Measurements from ENCODE around the gene PSMB2. TPM values are rescaled to one million over a fixed set of nuclear protein-coding genes. Genes with fewer than 3 reads are reported as not detected.

Gene PSMB2
- total RNA-seq, 4 donors from 2014 or later, result 16.1 to 41.6 (median 29.0) TPM

- intact Hi-C loops (cut with DNase I; ENCODE audit: low total_unique reads) (no loop called here), in situ Hi-C loops (cut with MboI; ENCODE audit: low pct_ligation_motif_present in 1 of 4, low pct_unique_long_range_greater_than_20kb in 1 of 4, low sequenced_read_pairs in 3 of 4) (no loop called here)
- no peaks in the 10 kb centered on the region for H3K36me3 ChIP-seq
- no peak overlapping the region for H3K27ac ChIP-seq
- no peak for TF ChIP-seq CTCF (IDR thresholded peaks at IDR 0.05)
- TF ChIP-seq POLR2AphosphoS5 (IDR thresholded peaks at IDR 0.05), result no peak
- TF ChIP-seq EP300 (IDR thresholded peaks at IDR 0.05; ENCODE audit: low read depth), result no peak
- TF ChIP-seq POLR2A (IDR thresholded peaks at IDR 0.05), result no peak
- no peaks in the 10 kb centered on the region for H3K4me1 ChIP-seq
- H3K4me3 ChIP-seq, result no peak overlapping the region
- H3K9me3 ChIP-seq, result no peaks in the 10 kb centered on the region
- 82 to 94% methylated on average over 2 of the region's 2 CpGs for WGBS, 2 donors (ENCODE audit: low coverage in 1 of 2)
- DNase-seq, result no peak
- H3K27me3 ChIP-seq, result peaks cover 12% of the 10 kb centered on the region
These were observed 20.1 kb upstream of the PSMB2 start for GRCh38 chr1:35661474-35661795.

- TF ChIP-seq CTCF (IDR thresholded peaks at IDR 0.05), result no peak
- no peak for TF ChIP-seq EP300 (IDR thresholded peaks at IDR 0.05; ENCODE audit: low read depth)
- H3K36me3 ChIP-seq, result no peaks in the 10 kb centered on the region
- no peaks in the 10 kb centered on the region for H3K9me3 ChIP-seq
- DNase-seq, result no peak
- peaks cover 10% of the 10 kb centered on the region for H3K27me3 ChIP-seq
- no peaks in the 10 kb centered on the region for H3K4me1 ChIP-seq
- 8 to 54% methylated on average over 2 to 5 of the region's 5 CpGs for WGBS, 2 donors (ENCODE audit: low coverage in 1 of 2)
- intact Hi-C loops (cut with DNase I; ENCODE audit: low total_unique reads), result no loop called here
- no peak overlapping the region for H3K4me3 ChIP-seq
- H3K27ac ChIP-seq, result no peak overlapping the region
- in situ Hi-C loops (cut with MboI; ENCODE audit: low pct_ligation_motif_present in 1 of 4, low pct_unique_long_range_greater_than_20kb in 1 of 4, low sequenced_read_pairs in 3 of 4), result no loop called here
These were observed 19.5 kb upstream of the PSMB2 start for GRCh38 chr1:35660581-35661473.

- in situ Hi-C loops (cut with MboI; ENCODE audit: low pct_ligation_motif_present in 1 of 4, low pct_unique_long_range_greater_than_20kb in 1 of 4, low sequenced_read_pairs in 3 of 4) (loop anchor here in 1 of 4 donors (10.0 kb wide), 1 partner anchor 55 kb away; the partner anchor contains the start of gene C1orf216), intact Hi-C loops (cut with DNase I; ENCODE audit: low total_unique reads) (no loop called here)
- Histone ChIP-seq H3K36me3 (no peaks in the 10 kb centered on the region), H3K4me3 (no peak overlapping the region), H3K27ac (no peak overlapping the region), H3K9me3 (no peaks in the 10 kb centered on the region), H3K4me1 (no peaks in the 10 kb centered on the region), H3K27me3 (no peaks in the 10 kb centered on the region)
- no peak for TF ChIP-seq CTCF (IDR thresholded peaks at IDR 0.05)
- TF ChIP-seq POLR2A (IDR thresholded peaks at IDR 0.05), result no peak
- TF ChIP-seq POLR2AphosphoS5 (IDR thresholded peaks at IDR 0.05), result no peak
- TF ChIP-seq EP300 (IDR thresholded peaks at IDR 0.05; ENCODE audit: low read depth), result no peak
- DNase-seq, result no peak
- WGBS, 2 donors (ENCODE audit: low coverage in 1 of 2), result 24 to 64% methylated on average over 4 to 6 of the region's 6 CpGs
These were observed 18.3 kb upstream of the PSMB2 start for GRCh38 chr1:35659589-35659988.

- in situ Hi-C loops (cut with MboI; ENCODE audit: low pct_ligation_motif_present in 1 of 4, low pct_unique_long_range_greater_than_20kb in 1 of 4, low sequenced_read_pairs in 3 of 4), result loop anchor here in 1 of 4 donors (10.0 kb wide), 1 partner anchor 57 kb away; the partner anchor contains the start of gene C1orf216
- WGBS, 2 donors (ENCODE audit: low coverage in 1 of 2), result 56 to 62% methylated on average over 2 of the region's 2 CpGs
These were observed 16.5 kb upstream of the PSMB2 start for GRCh38 chr1:35657851-35658250.

More at GRCh38 chr1:35657851-35658250, 16.5 kb upstream of the PSMB2 start:
- Histone ChIP-seq H3K4me3 (no peak overlapping the region), H3K27ac (no peak overlapping the region), H3K36me3 (no peaks in the 10 kb centered on the region), H3K4me1 (no peaks in the 10 kb centered on the region), H3K9me3 (no peaks in the 10 kb centered on the region), H3K27me3 (no peaks in the 10 kb centered on the region)
- no peak for DNase-seq
- intact Hi-C loops (cut with DNase I; ENCODE audit: low total_unique reads), result no loop called here
- no peak for TF ChIP-seq CTCF (IDR thresholded peaks at IDR 0.05)
- no peak for TF ChIP-seq POLR2AphosphoS5 (IDR thresholded peaks at IDR 0.05)
- no peak for TF ChIP-seq POLR2A (IDR thresholded peaks at IDR 0.05)
- no peak for TF ChIP-seq EP300 (IDR thresholded peaks at IDR 0.05; ENCODE audit: low read depth)
